Neuronal stem cell (in vitro differentiated cells): ENCODE results near the gene OR10AD1.
A peak's percentile ranks its signal among the peaks of the same experiment; 100 is the strongest.

ENCODE experiments used
- DNase-seq: peaks from one replicate; pipeline ENCODE4 v3.0.0-alpha.2; 2013; ENCODE audit warnings: low spot score
- H2AFZ ChIP-seq: one replicate; pipeline ENCODE4 v1.6.1; 2013; ENCODE audit warnings: mild to moderate bottlenecking, low read length, inconsistent platforms
- H2AK5ac ChIP-seq: 2 replicates; pipeline ENCODE4 v1.6.1; 2013; ENCODE audit warnings: low read depth, mild to moderate bottlenecking, inconsistent platforms, low read length, moderate library complexity, mixed read lengths
- H2BK120ac ChIP-seq: 2 replicates; pipeline ENCODE4 v1.6.1; 2013; ENCODE audit warnings: low read depth, mild to moderate bottlenecking, inconsistent platforms, low read length, moderate library complexity, mixed read lengths
- H2BK12ac ChIP-seq: one replicate; pipeline ENCODE4 v1.6.1; 2013; ENCODE audit warnings: low read length, inconsistent platforms
- H2BK15ac ChIP-seq: 2 replicates; pipeline ENCODE4 v1.6.1; 2013; ENCODE audit warnings: mild to moderate bottlenecking, low read length, inconsistent platforms, mixed read lengths
- H2BK5ac ChIP-seq: one replicate; pipeline ENCODE4 v1.6.1; 2013; ENCODE audit warnings: inconsistent platforms, mild to moderate bottlenecking, low read length, moderate library complexity
- H3K14ac ChIP-seq: one replicate; pipeline ENCODE4 v1.6.1; 2013; ENCODE audit warnings: low read length, inconsistent platforms
- H3K18ac ChIP-seq: 2 replicates; pipeline ENCODE4 v1.6.1; 2013; ENCODE audit warnings: low read length, inconsistent platforms
- H3K23ac ChIP-seq: 2 replicates; pipeline ENCODE4 v1.6.1; 2013; ENCODE audit warnings: low read depth, mild to moderate bottlenecking, mixed read lengths, low read length, inconsistent platforms; ENCODE audit not compliant: poor library complexity
- H3K27ac ChIP-seq: replicated peaks from 3 replicates; pipeline ENCODE4 v1.5.1; 2013; ENCODE audit warnings: low read length, inconsistent platforms
- H3K27me3 ChIP-seq, 3 experiments: 2 replicates each; pipeline ENCODE4 v1.6.1; 2013; ENCODE audit warnings: low read length in 3 of 3, mild to moderate bottlenecking in 2 of 3, inconsistent platforms in 1 of 3, low read depth in 1 of 3, mixed read lengths in 1 of 3, moderate library complexity in 1 of 3; ENCODE audit not compliant: control insufficient read depth in 3 of 3, insufficient read depth in 3 of 3
- H3K36me3 ChIP-seq, 2 donors: replicated peaks in 1 of 2; 2 replicates each; pipeline ENCODE4 v1.6.1; 2013; ENCODE audit warnings: low read length in 2 of 2; ENCODE audit not compliant: control insufficient read depth in 2 of 2, insufficient read depth in 2 of 2
- H3K4ac ChIP-seq: 2 replicates; pipeline ENCODE4 v1.6.1; 2013; ENCODE audit warnings: inconsistent platforms, mild to moderate bottlenecking, low read length, moderate library complexity
- H3K4me1 ChIP-seq, 2 donors: 1 replicate in 1 of 2; 2 replicates in 1 of 2; pipeline ENCODE4 v1.6.1; 2013; ENCODE audit warnings: low read length in 2 of 2, low read depth in 1 of 2; ENCODE audit not compliant: control insufficient read depth in 2 of 2, insufficient read depth in 1 of 2
- H3K4me2 ChIP-seq: one replicate; pipeline ENCODE4 v1.6.1; 2013; ENCODE audit warnings: mild to moderate bottlenecking, low read length, inconsistent platforms; ENCODE audit not compliant: insufficient read depth, poor library complexity, severe bottlenecking
- H3K4me3 ChIP-seq, 2 donors: 2 replicates each; pipeline ENCODE4 v1.5.1; 2013; ENCODE audit warnings: low read length in 2 of 2, mild to moderate bottlenecking in 2 of 2, inconsistent platforms in 1 of 2, moderate library complexity in 1 of 2
- H3K79me1 ChIP-seq: one replicate; pipeline ENCODE4 v1.6.1; 2013; ENCODE audit warnings: low read depth, mild to moderate bottlenecking, inconsistent platforms, low read length, moderate library complexity
- H3K9ac ChIP-seq: one replicate; pipeline ENCODE4 v1.6.1; 2013; ENCODE audit warnings: mild to moderate bottlenecking, low read depth, low read length, inconsistent platforms; ENCODE audit not compliant: poor library complexity
- H3K9me3 ChIP-seq, 2 donors: replicated peaks in 1 of 2; 2 replicates each; pipeline versions ENCODE3 to v1.6.1; 2013; ENCODE audit warnings: low read length in 2 of 2, mild to moderate bottlenecking in 2 of 2, inconsistent platforms in 1 of 2, low read depth in 1 of 2, mixed read lengths in 1 of 2, moderate library complexity in 1 of 2; ENCODE audit not compliant: control insufficient read depth in 2 of 2, insufficient read depth in 1 of 2
- H4K8ac ChIP-seq: one replicate; pipeline ENCODE4 v1.6.1; 2013; ENCODE audit warnings: low read depth, mild to moderate bottlenecking, inconsistent platforms, low read length, moderate library complexity
- H4K91ac ChIP-seq: one replicate; pipeline ENCODE4 v1.6.1; 2013; ENCODE audit warnings: low read length, low read depth, mild to moderate bottlenecking, inconsistent platforms; ENCODE audit not compliant: poor library complexity
- WGBS, 2 donors: extraction: QIAGEN DNeasy Blood & Tissue Kit; methylation state at CpG; one replicate each; pipeline ENCODE4 v1.1.7; 2013; ENCODE audit warnings: missing lambda C conversion rate in 2 of 2, mixed read lengths in 1 of 2; ENCODE audit not compliant: insufficient read length in 2 of 2, insufficient replicate concordance in 1 of 2; ENCODE audit errors: extremely low coverage in 2 of 2; 5-methylcytosine and 5-hydroxymethylcytosine counted together

OR10AD1 gene

DNA sequence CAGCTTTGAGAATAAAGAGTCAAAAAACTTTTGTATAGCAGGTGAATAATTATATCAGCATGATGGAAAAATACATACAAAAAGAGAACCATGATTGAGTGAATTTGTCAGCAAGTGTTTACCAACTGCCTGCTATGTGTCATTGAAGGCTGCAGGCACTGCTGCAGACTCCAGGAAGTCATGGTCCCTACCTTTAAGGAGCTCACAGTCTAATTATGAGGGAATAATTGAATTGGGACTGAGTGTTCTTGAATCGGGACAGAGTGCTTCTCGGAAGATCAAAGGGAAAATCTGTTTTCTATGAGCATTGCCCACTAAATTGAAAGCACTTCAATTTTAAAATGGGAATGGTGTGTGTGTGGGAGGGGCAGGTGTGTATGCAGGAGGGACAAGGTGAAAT is 9.5 kb downstream of the OR10AD1 start:
- no CpG with 5 or more reads among the region's 2 CpGs for WGBS, 2 donors

DNA sequence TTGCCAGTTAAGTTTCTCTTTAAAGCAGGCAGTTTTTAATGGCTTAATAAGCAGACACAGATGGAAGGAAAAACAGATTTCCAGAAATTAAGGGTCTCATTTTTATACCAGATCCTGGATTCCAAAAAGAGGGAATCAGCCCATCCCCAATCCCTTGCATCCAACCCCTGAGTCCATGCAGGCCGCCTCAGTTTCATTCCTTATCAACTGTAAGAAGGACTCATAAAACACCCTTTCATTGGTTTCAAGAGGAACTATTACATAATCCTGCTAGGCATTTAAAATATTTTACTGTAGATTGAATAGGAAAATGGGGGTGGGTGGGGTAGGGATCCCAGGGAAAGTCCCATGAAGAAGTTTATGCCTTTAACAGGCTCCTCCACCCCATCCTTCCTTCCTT is 10.2 kb downstream of the OR10AD1 start:
- Histone ChIP-seq H2BK120ac (no peak overlapping the region), H3K4ac (no peak overlapping the region), H3K4me1 (peaks cover 0 to 4% of the 10 kb centered on the region in 2 donors), H3K27me3 (peaks cover 0 to 3% (median 0%) of the 10 kb centered on the region in 3 experiments), H3K79me1 (no peaks in the 10 kb centered on the region), H2AFZ (no peak overlapping the region), H3K9me3 (peaks cover 0 to 2% of the 10 kb centered on the region in 2 donors), H2AK5ac (no peak overlapping the region), H3K4me3 (no peak overlapping the region), H4K8ac (no peak overlapping the region), H3K36me3 (no peaks in the 10 kb centered on the region), H2BK15ac (no peak overlapping the region), H2BK5ac (no peak overlapping the region), H3K9ac (no peak overlapping the region), H3K23ac (no peak overlapping the region), H4K91ac (no peak overlapping the region), H3K18ac (no peak overlapping the region), H3K27ac (no peak overlapping the region), H2BK12ac (no peak overlapping the region), H3K14ac (no peak overlapping the region), H3K4me2 (no peak overlapping the region)
- WGBS, 2 donors, result no CpG with 5 or more reads among the region's 1 CpG
- DNase-seq, result no peak

More for the DNA sequence above, 9.5 kb downstream of the OR10AD1 start:
- no peak overlapping the region for H2BK15ac ChIP-seq
- H3K4ac ChIP-seq, result no peak overlapping the region
- no peak overlapping the region for H3K23ac ChIP-seq
- no peaks in the 10 kb centered on the region for H3K36me3 ChIP-seq
- no peak for DNase-seq
- no peak overlapping the region for H3K18ac ChIP-seq
- H2BK12ac ChIP-seq, result no peak overlapping the region
- H3K4me2 ChIP-seq, result no peak overlapping the region
- no peak overlapping the region for H3K9ac ChIP-seq
- no peak overlapping the region for H4K8ac ChIP-seq
- H2BK5ac ChIP-seq, result no peak overlapping the region
- H4K91ac ChIP-seq, result no peak overlapping the region
- no peak overlapping the region for H2AFZ ChIP-seq
- H3K79me1 ChIP-seq, result no peaks in the 10 kb centered on the region
- no peak overlapping the region for H3K27ac ChIP-seq
- peaks cover under 1 to 4% of the 10 kb centered on the region in 2 donors for H3K4me1 ChIP-seq
- H3K4me3 ChIP-seq, result no peak overlapping the region
- H2AK5ac ChIP-seq, result no peak overlapping the region
- peaks cover 0 to 3% (median 0%) of the 10 kb centered on the region in 3 experiments for H3K27me3 ChIP-seq
- peaks cover 0 to 2% of the 10 kb centered on the region in 2 donors for H3K9me3 ChIP-seq
- no peak overlapping the region for H2BK120ac ChIP-seq
- H3K14ac ChIP-seq, result no peak overlapping the region

DNA sequence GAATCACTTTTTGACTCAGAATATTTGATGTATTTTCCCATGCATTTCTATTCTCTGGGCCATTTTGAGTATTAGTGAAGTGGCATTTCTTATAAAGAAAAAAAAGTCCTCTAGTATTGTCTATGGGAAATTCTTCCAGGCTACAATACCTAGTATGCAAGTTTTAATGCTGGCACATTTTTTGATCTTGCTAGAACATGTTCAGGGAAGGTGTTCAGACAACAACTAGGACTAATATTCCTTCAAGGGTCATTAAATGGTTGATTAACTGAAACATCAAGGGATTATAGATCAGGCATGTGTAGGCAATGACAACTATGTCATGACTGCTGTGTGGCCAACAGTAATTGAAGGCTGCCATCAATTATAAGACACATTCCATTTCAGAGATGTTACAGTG is 12.0 kb downstream of the OR10AD1 start:
- Histone ChIP-seq H3K4me1 (peaks cover under 1 to 7% of the 10 kb centered on the region in 2 donors), H3K9ac (no peak overlapping the region), H3K4me2 (no peak overlapping the region), H2AK5ac (no peak overlapping the region), H3K9me3 (peaks cover 0 to 2% of the 10 kb centered on the region in 2 donors), H3K4me3 (no peak overlapping the region), H3K27ac (no peak overlapping the region), H2BK120ac (no peak overlapping the region), H2BK15ac (no peak overlapping the region), H3K27me3 (peaks cover 0 to 3% (median 0%) of the 10 kb centered on the region in 3 experiments), H3K79me1 (no peaks in the 10 kb centered on the region), H4K8ac (no peak overlapping the region), H3K14ac (no peak overlapping the region), H3K18ac (no peak overlapping the region), H3K23ac (no peak overlapping the region), H2BK12ac (no peak overlapping the region), H2AFZ (no peak overlapping the region), H3K36me3 (no peaks in the 10 kb centered on the region), H2BK5ac (no peak overlapping the region), H3K4ac (no peak overlapping the region), H4K91ac (no peak overlapping the region)
- DNase-seq, result no peak

DNA sequence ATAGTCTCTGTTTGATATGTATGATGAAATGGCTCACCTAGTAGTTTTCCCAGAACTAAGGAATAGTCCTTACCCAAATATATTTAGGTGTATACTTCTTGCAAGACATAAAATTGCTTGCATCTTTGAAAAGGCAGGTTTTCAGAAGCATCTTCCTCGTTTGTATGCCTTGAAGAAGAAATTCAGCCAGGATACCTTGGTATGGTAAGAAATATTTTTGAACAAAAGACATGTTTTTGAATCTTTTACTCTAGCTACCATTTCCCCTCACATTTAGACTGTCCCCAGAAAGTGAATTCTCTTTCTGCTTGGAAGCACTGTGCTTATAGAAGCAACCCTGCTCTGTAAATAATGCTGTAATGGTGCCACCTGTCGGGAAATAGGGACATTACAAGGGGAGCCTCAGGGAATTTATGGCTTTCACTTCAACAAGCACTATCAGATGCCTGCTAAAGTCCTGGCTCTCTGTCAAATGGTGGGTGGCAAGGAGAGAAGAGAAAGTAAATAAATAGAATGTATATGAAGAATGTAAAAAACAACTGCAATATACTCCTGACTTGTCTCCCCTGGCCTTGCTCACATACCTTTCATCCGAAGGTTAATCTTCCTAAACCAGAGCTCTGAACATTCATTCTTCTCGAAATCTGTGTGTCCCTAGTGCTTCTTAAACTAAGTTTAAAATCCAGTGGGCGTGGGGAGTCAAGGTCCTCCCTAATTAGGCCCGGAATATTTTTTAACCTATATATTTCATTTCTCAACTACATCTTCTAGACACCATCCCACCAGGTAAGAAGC is 13.6 kb downstream of the OR10AD1 start:
- Histone ChIP-seq H2BK12ac (no peak overlapping the region), H3K4me1 (peaks cover 8 to 16% of the 10 kb centered on the region in 2 donors), H2BK120ac (no peak overlapping the region), H3K79me1 (no peaks in the 10 kb centered on the region), H3K36me3 (no peaks in the 10 kb centered on the region), H3K27me3 (peaks cover 0 to 13% (median 2%) of the 10 kb centered on the region in 3 experiments), H2AK5ac (no peak overlapping the region), H3K4ac (no peak overlapping the region), H2BK15ac (no peak overlapping the region), H3K9me3 (peaks cover 0 to 2% of the 10 kb centered on the region in 2 donors), H4K91ac (no peak overlapping the region), H3K14ac (no peak overlapping the region), H3K18ac (no peak overlapping the region), H2BK5ac (no peak overlapping the region), H3K4me2 (no peak overlapping the region), H3K23ac (no peak overlapping the region), H3K9ac (no peak overlapping the region), H3K27ac (no peak overlapping the region), H3K4me3 (no peak overlapping the region), H2AFZ (peak overlapping the region; percentile 5), H4K8ac (no peak overlapping the region)
- DNase-seq, result peak; percentile 80
- WGBS, 2 donors, result no CpG with 5 or more reads among the region's 6 CpGs
